KOPT-K1 (cell line): ENCODE results near the gene CHRM1.

Source experiments
- H3K27ac ChIP-seq: fragments of 200-600 bp; sonication (generic); 2 replicates; pipeline ENCODE4 v1.5.1; 2016; ENCODE audit warnings: antibody characterized with exemption, mild to moderate bottlenecking, low read depth, low read length; ENCODE audit not compliant: poor library complexity, severe bottlenecking
- H3K36me3 ChIP-seq: fragments of 200-600 bp; sonication (generic); 2 replicates; pipeline ENCODE4 v1.5.1; 2017; ENCODE audit warnings: antibody characterized with exemption, mild to moderate bottlenecking, low read length, moderate library complexity; ENCODE audit not compliant: insufficient read depth
- H3K9me3 ChIP-seq: fragments of 200-600 bp; sonication (generic); 2 replicates; pipeline ENCODE4 v1.5.1; 2017; ENCODE audit warnings: antibody characterized with exemption, low read length, mild to moderate bottlenecking; ENCODE audit not compliant: insufficient read depth, poor library complexity, severe bottlenecking

Gene CHRM1

DNA sequence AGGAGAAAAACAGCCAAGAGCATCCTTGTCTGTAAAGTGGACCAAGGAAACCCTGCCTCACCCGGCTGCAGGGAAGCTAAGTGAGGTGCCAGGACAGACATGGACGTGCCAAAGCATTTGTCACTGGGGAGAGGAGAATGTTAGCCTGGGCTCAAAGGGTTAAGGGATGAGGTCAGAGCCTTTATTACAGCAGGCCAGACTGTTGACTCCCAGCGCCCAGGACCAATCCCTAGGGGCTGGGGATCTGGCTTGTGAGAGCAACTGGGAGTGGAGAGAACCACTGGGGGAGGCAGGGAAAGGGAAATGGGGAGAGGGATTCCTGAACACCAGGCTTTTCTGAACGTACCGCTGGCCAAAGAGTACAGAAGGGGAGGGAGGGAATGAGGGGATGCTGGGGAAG is 2.6 kb downstream of the CHRM1 start:
- Histone ChIP-seq H3K36me3 (no peaks in the 10 kb centered on the region), H3K27ac (no peak overlapping the region), H3K9me3 (no peaks in the 10 kb centered on the region)

DNA sequence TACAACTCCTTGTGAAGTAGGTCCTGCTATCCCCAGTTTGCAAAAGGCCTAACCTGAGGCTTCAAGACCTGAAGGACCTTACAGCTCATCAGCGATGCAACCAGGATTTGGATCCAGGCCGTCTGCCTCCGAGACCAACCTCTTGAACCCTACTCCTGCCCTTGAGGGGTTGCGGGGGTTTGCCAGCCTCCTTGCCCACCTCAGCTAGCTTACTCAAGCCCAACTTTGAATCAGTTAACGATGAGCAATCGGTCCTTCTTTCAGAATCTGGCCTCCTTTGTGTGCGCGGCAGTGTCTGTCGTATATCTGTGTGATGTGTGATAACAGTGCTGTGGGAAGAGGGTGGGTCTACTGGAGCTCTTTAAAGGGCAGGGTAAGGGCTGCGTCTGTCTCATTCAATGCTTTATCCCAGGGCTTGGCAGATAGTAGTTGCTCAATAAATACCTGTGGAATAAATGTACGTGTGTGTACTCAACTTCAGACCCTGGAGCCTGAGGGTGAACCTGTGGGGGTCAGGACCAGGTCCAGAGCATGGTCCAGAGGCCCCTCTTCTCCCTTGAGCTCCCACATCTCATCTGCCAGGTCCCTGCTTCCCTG is 3.2 kb downstream of the CHRM1 start:
- H3K27ac ChIP-seq, result no peak overlapping the region
- H3K9me3 ChIP-seq, result no peaks in the 10 kb centered on the region
- H3K36me3 ChIP-seq, result no peaks in the 10 kb centered on the region

- no peak overlapping the region for H3K27ac ChIP-seq
- no peaks in the 10 kb centered on the region for H3K36me3 ChIP-seq
- H3K9me3 ChIP-seq, result no peaks in the 10 kb centered on the region
Measured at GRCh38 chr11:62914416-62914815, 6.7 kb downstream of the CHRM1 start.

- Histone ChIP-seq H3K36me3 (no peaks in the 10 kb centered on the region), H3K9me3 (no peaks in the 10 kb centered on the region), H3K27ac (no peak overlapping the region)
Measured at GRCh38 chr11:62912268-62912667, 8.9 kb downstream of the CHRM1 start.

GRCh38 chr11:62911137-62912130 is 9.7 kb downstream of the CHRM1 start:
- H3K27ac ChIP-seq, result no peak overlapping the region
- no peaks in the 10 kb centered on the region for H3K36me3 ChIP-seq
- no peaks in the 10 kb centered on the region for H3K9me3 ChIP-seq

DNA sequence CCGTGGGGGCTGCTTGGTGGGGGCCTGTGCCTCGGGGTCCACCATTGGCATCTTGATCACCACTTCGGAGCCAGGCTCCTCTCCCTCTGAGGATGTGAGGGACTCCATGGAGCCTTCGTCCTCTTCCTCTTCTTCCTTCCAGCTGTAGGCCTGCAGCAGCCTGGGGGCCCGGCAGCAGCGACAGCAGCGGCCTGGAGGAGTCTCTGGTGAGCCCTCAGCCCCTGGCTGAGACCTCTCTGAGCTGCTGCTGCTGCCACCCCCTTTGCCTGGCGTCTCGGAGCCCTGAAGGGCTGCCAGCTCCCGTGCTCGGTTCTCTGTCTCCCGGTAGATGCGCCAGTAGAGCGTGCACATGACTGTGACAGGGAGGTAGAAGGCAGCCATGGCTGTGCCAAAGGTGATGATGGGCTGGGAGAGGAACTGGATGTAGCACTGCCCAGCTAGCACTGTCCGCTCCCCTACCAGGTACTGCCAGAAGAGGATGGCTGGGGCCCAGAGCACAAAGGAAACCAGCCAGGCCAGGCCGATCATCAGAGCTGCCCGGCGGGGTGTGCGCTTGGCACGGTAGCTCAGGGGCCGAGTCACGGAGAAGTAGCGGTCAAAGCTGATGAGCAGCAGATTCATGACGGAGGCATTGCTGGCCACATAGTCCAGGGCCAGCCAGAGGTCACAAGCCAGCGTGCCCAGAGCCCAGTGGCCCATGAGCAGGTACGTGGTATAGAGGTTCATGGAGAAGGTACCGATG is 10.9 kb downstream of the CHRM1 start:
- H3K9me3 ChIP-seq, result no peaks in the 10 kb centered on the region
- no peaks in the 10 kb centered on the region for H3K36me3 ChIP-seq
- H3K27ac ChIP-seq, result no peak overlapping the region

DNA sequence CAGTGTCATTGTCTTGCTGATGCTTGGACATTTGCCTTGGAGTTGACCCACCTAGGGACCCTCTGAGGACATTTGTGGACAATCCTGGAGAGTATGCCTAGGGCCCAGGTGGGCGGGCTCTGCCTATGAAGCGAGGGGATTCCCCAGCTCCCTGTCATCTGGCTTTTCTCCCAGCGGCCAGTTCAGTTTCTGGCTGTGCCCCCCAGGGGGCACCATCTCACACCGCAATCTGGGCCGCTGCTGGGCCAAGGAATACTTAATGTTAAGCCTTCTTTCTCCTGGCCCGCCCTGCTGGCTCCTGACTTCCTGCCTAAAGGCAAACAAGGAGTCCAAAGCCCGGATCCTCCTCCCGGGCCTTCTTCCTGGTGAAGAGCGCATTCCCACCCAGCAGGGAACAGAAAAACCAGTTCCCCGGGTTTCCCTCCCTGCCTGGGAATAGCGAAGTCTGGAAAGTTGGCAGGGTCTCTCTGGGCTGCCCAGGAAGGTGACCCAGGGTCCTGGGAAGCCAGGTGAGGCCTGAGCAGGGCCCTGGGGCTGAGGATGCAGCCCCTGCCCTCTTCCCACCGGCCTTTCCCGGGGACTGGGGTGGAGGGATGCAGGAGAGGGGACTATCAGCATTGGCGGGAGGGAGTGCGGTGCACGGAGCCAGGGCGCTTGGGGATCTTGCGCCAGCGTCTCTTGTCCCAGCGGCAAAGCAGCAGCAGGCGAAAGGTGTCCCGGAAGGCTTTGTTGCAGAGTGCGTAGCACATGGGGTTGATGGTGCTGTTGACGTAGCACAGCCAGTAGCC is 11.9 kb downstream of the CHRM1 start:
- Histone ChIP-seq H3K9me3 (no peaks in the 10 kb centered on the region), H3K27ac (no peak overlapping the region), H3K36me3 (no peaks in the 10 kb centered on the region)

DNA sequence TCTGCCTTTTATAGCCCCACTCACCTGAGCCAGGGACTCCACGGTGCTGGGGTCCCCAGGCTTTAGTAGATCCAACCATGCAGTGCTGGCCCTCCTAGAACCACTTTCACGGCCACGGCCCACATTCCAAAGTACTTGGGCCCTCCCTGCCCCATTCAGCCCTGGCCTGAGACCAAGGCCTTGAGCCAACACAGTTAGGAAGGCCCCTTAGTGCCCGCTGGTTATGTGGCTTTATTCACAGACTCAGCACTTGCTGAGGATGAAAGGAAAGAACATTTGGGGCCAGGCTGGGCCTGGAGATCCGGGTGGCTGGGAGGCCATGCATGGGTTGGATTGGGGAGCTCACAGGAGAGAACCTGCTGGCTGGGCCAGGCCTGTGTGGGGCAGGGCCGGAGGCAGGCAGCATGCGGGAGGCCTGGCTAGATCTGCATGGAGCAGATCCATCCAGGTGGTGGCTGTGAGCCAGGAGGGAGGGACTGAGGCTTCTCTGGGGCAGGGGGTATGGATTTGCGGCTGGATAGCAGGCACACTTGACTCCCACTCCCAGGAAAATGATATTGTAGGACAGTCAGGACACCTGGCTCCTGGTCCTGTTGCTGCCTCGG is 12.6 kb downstream of the CHRM1 start:
- no peaks in the 10 kb centered on the region for H3K36me3 ChIP-seq
- H3K27ac ChIP-seq, result no peak overlapping the region

DNA sequence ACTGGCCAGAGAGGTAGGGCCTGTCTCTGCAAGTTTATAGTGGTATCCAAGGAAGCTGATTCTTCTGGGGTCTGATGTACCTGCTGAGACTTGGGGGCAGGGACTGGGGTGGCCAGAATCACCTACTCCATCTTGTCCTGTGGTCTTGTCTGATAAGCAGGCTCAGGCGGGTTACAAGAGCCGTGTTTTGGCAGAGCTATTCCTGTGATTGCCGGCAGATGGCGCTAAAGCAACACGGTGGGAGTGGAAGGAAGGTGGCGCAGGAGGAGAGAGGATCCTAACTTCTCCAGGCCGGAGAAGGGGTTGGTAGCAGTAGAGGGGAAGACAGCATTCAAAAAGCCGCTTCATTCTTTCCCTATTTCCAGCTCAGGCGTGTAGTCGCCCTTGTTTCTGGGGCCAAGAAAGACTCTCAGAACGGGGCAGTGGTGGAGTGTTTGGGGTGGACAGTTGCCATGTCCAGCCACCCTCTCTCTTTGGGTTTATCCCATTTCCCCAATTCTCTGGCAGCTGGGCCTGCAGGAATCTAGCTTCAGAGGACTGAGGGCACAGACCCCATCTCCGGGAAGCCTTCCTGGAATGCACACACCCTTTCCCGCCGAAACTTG is 15.1 kb downstream of the CHRM1 start:
- H3K27ac ChIP-seq, result no peak overlapping the region
- H3K9me3 ChIP-seq, result no peaks in the 10 kb centered on the region
- H3K36me3 ChIP-seq, result no peaks in the 10 kb centered on the region

More for the DNA sequence above, 12.6 kb downstream of the CHRM1 start:
- no peaks in the 10 kb centered on the region for H3K9me3 ChIP-seq

DNA sequence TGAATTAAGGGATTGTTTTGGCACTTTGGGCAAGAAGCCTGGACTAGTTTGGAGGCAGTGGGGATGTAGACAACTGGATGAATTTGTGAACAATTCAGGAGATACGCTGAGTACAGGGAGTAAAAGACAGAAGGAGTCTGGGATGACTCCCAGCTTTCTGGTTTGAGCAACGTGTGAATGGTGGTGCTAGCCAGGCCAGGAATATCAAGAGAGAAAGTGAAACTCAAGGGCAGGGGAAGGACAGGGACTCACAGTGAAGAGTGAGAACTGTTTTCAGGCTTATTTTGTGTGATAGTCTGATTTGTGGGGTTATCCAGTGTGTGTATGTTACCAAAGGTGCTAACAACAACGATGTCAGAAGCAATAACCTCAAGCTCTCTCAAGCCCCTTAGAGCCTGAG is 15.9 kb downstream of the CHRM1 start:
- Histone ChIP-seq H3K36me3 (no peaks in the 10 kb centered on the region), H3K9me3 (no peaks in the 10 kb centered on the region), H3K27ac (no peak overlapping the region)

GRCh38 chr11:62902932-62903331 is 18.2 kb downstream of the CHRM1 start:
- H3K9me3 ChIP-seq, result no peaks in the 10 kb centered on the region
- no peaks in the 10 kb centered on the region for H3K36me3 ChIP-seq
- H3K27ac ChIP-seq, result no peak overlapping the region

DNA sequence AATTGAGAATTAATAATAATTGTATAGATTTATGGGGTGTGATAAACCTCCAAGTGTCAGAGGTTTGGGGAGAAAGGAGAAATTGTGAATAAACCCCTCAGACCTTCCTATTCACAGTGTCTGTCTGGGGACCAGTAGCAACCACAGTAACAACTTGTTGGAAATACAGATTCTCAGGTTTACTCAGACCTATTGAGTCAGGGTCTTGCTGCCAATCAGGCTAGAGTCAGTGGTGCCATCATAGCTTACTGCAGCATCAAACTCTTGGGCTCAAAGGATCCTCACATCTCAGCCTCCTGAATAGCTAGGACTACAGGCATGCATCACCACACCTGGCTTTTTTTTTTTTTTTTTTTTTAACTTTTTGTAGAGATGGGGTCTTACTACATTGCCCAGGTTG is 23.1 kb downstream of the CHRM1 start:
- no peak overlapping the region for H3K27ac ChIP-seq
- H3K9me3 ChIP-seq, result no peaks in the 10 kb centered on the region
- no peaks in the 10 kb centered on the region for H3K36me3 ChIP-seq

DNA sequence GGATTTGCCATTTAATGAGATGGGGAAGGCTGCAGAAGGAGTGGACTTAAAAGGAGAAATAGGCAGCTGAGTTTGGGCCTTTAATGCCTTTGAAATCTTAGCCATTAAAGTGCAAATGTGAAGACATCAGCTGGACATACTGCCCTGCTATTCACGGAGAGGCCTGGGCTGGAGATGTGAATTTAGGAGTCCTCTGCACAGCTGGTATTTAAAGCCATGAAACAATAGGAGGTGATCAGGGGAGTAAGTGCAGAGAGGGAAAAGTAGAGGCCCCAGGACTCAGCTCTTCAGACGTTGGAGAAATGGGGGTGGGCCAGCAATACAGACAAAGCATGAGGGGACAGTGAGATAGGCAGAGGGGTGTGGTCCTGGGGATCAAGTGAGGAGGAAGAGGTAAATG is 23.9 kb downstream of the CHRM1 start:
- Histone ChIP-seq H3K9me3 (no peaks in the 10 kb centered on the region), H3K27ac (no peak overlapping the region), H3K36me3 (no peaks in the 10 kb centered on the region)

- Histone ChIP-seq H3K9me3 (no peaks in the 10 kb centered on the region), H3K27ac (no peak overlapping the region), H3K36me3 (no peaks in the 10 kb centered on the region)
Measured at GRCh38 chr11:62896049-62896448, 25.1 kb downstream of the CHRM1 start.
